Measurements from ENCODE around the gene OOSP4B.
"Not testable (repeated sequence)": the region's sequence is repeated elsewhere in the genome, so short reads cannot be mapped to it uniquely, and the experiment has no call there.

The OOSP4B gene

GRCh38 chr11:60059521-60060240 lies 42.7 kb downstream of the OOSP4B start:
- DNase-seq (ENCODE audit: low read depth): no peak

GRCh38 chr11:60064111-60064510 lies 47.1 kb downstream of the OOSP4B start:
- DNase-seq (ENCODE audit: low read depth): no peak

- DNase-seq (ENCODE audit: low read depth): no peak
Measured at GRCh38 chr11:60065801-60066200, 48.8 kb downstream of the OOSP4B start.

GRCh38 chr11:60069450-60069849 lies 52.5 kb downstream of the OOSP4B start:
- DNase-seq (ENCODE audit: low read depth): no peak

GRCh38 chr11:60071644-60072043 lies 54.7 kb downstream of the OOSP4B start:
- not testable (repeated sequence) for DNase-seq (ENCODE audit: low read depth)

GRCh38 chr11:60077216-60077817 lies 60.3 kb downstream of the OOSP4B start:
- DNase-seq (ENCODE audit: low read depth): no peak

GRCh38 chr11:60077981-60078380 lies 61.0 kb downstream of the OOSP4B start:
- DNase-seq (ENCODE audit: low read depth): no peak

GRCh38 chr11:60078745-60079144 lies 61.8 kb downstream of the OOSP4B start:
- DNase-seq (ENCODE audit: low read depth): no peak

GRCh38 chr11:60080535-60080934 lies 63.6 kb downstream of the OOSP4B start:
- no peak for DNase-seq (ENCODE audit: low read depth)
